Stimulated activated CD4-positive, alpha-beta T cell treated with anti-CD3 and anti-CD28 coated beads, Interleukin-12 subunit alpha, Interleukin-12 subunit beta, amount 100 ng/mL, for 24 hours (primary cell): ENCODE data around the gene OSGIN1.
A peak's percentile ranks its signal among the peaks of the same experiment; 100 is the strongest.

Source experiments
- DNase-seq, 2 experiments: peaks; one replicate each; pipeline ENCODE4 v3.0.0-alpha.2; 2020; ENCODE audit warnings: low read depth in 2 of 2

The OSGIN1 gene

GRCh38 chr16:83926726-83927397 is 26.2 kb upstream of the OSGIN1 start:
- peak; percentile 35 to 63 for DNase-seq

- DNase-seq: no peak
These were observed 24.5 kb upstream of the OSGIN1 start for GRCh38 chr16:83928341-83929055.

- no peak for DNase-seq
These were observed 23.1 kb upstream of the OSGIN1 start for GRCh38 chr16:83929811-83930555.

- DNase-seq: no peak
These were observed 22.1 kb upstream of the OSGIN1 start for GRCh38 chr16:83930730-83931500.

- DNase-seq: no peak
These were observed 21.5 kb upstream of the OSGIN1 start for GRCh38 chr16:83931556-83931955.

GRCh38 chr16:83932304-83932703 is 20.7 kb upstream of the OSGIN1 start:
- no peak for DNase-seq

- no peak for DNase-seq
These were observed 19.9 kb upstream of the OSGIN1 start for GRCh38 chr16:83932955-83933673.

GRCh38 chr16:83933885-83934683 is 19.0 kb upstream of the OSGIN1 start:
- no peak for DNase-seq

- no peak for DNase-seq
These were observed 18.4 kb upstream of the OSGIN1 start for GRCh38 chr16:83934684-83934977.

GRCh38 chr16:83935005-83935857 is 17.8 kb upstream of the OSGIN1 start:
- no peak for DNase-seq

- no peak for DNase-seq
These were observed 17.2 kb upstream of the OSGIN1 start for GRCh38 chr16:83935858-83936255.

- DNase-seq: no peak
These were observed 16.4 kb upstream of the OSGIN1 start for GRCh38 chr16:83936581-83937165.

GRCh38 chr16:83937267-83937666 is 15.8 kb upstream of the OSGIN1 start:
- DNase-seq: no peak

- no peak for DNase-seq
These were observed 14.8 kb upstream of the OSGIN1 start for GRCh38 chr16:83937922-83938885.

- DNase-seq: no peak
These were observed 13.7 kb upstream of the OSGIN1 start for GRCh38 chr16:83939266-83939855.

GRCh38 chr16:83940119-83940518 is 12.9 kb upstream of the OSGIN1 start:
- DNase-seq: no peak

- DNase-seq: no peak
These were observed 12.2 kb upstream of the OSGIN1 start for GRCh38 chr16:83940630-83941378.
